ENCODE measurements around the gene PLAAT3. TPM values are rescaled to one million over a fixed set of nuclear protein-coding genes. Genes with fewer than 3 reads are reported as not detected.
A peak's percentile ranks its signal among the peaks of the same experiment; 100 is the strongest.

Gene PLAAT3
- total and polyA plus RNA-seq, 2 donors from 2014 or later: 88.2 to 262 TPM

GRCh38 chr11:63574856-63575602, 39.2 kb downstream of the PLAAT3 start:
- no peak for FAIRE-seq
- H3K4me3 ChIP-seq (ENCODE audit: low read length in 3 of 3): peak overlapping the region in 2 of 3 donors; percentile 32 to 33
- TF ChIP-seq, protein P1, sequence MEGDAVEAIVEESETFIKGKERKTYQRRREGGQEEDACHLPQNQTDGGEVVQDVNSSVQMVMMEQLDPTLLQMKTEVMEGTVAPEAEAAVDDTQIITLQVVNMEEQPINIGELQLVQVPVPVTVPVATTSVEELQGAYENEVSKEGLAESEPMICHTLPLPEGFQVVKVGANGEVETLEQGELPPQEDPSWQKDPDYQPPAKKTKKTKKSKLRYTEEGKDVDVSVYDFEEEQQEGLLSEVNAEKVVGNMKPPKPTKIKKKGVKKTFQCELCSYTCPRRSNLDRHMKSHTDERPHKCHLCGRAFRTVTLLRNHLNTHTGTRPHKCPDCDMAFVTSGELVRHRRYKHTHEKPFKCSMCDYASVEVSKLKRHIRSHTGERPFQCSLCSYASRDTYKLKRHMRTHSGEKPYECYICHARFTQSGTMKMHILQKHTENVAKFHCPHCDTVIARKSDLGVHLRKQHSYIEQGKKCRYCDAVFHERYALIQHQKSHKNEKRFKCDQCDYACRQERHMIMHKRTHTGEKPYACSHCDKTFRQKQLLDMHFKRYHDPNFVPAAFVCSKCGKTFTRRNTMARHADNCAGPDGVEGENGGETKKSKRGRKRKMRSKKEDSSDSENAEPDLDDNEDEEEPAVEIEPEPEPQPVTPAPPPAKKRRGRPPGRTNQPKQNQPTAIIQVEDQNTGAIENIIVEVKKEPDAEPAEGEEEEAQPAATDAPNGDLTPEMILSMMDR (IDR thresholded peaks at IDR 0.05; ENCODE audit: borderline replicate concordance, extremely low read depth, insufficient read depth): no peak
- peak overlapping the region; percentile 15 to 68 for H3K27ac ChIP-seq (ENCODE audit: low read depth in 2 of 2, low read length in 2 of 2)
- intact Hi-C loops (cut with DNase I): no loop called here
- no peaks in the 10 kb centered on the region for H3K36me3 ChIP-seq (ENCODE audit: control insufficient read depth in 2 of 3, insufficient read depth in 3 of 3, low read length in 3 of 3)
- H3K27me3 ChIP-seq (ENCODE audit: control insufficient read depth, insufficient read depth, low read length): no peaks in the 10 kb centered on the region
- H3K4me1 ChIP-seq (ENCODE audit: control insufficient read depth in 2 of 3, insufficient read depth in 2 of 3, low read depth in 1 of 3, low read length in 3 of 3): peaks cover 3 to 12% (median 12%) of the 10 kb centered on the region in 3 donors
- peaks cover 0 to 3% (median 2%) of the 10 kb centered on the region in 3 donors for H3K9me3 ChIP-seq (ENCODE audit: control insufficient read depth in 2 of 3, insufficient read depth in 1 of 3, low read length in 3 of 3)
- H3K9ac ChIP-seq (ENCODE audit: low read length in 3 of 3): no peak overlapping the region
- peak in 1 of 5 donors; percentile 47 for DNase-seq

DNA sequence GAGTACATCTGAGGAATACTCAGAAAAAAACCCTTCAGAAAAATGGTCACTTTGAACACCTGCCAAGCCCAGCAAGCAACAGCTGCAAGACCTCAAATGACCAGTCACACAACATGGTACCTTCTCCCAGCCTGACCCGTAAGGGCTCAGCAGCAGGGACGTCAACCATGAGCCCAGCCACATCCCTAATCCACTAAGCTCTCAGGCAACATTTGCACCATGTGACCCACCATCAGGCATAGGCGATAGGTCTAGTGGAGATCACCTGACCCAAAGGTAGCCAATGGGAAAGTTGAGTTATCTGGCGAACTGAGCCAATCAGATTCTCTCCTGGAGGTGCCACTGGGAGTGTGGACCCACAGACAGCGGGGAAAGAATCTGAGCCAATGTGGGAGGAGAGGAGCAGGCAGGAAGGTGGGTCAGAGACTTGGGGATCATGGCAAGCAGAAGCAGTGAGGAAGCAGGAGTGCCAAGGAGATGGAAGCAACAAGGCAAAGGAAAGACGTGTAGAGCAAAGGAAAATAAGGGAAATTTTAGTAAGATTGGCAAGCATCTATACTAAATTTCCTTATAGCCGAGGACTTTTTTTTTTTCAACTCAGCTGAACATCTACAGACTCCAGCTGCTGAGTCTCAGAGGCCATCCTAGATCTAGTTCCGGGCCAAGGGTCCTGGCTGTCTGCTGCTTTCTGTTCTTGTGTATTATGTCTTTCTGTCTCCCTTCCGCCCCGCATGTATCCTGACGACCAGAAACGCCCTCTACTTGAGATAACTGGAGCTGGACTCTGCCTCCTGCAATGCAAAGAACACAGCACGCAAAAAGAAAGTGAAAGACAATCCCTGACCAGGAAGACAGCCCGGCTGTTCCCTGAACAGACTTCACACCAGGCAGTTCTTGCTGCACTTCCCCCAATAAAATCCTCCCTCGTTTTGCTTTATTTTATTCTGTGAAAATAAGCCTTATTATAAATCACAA, 40.1 kb downstream of the PLAAT3 start:
- Histone ChIP-seq H3K36me3 (ENCODE audit: control insufficient read depth in 2 of 3, insufficient read depth in 3 of 3, low read length in 3 of 3) (no peaks in the 10 kb centered on the region), H3K4me1 (ENCODE audit: control insufficient read depth in 2 of 3, insufficient read depth in 2 of 3, low read depth in 1 of 3, low read length in 3 of 3) (peaks cover 3 to 12% (median 12%) of the 10 kb centered on the region in 3 donors), H3K9me3 (ENCODE audit: control insufficient read depth in 2 of 3, insufficient read depth in 1 of 3, low read length in 3 of 3) (no peaks in the 10 kb centered on the region), H3K4me3 (ENCODE audit: low read length in 3 of 3) (peak overlapping the region; percentile 32 to 33 (median 33)), H3K9ac (ENCODE audit: low read length in 3 of 3) (no peak overlapping the region), H3K27ac (ENCODE audit: low read depth in 2 of 2, low read length in 2 of 2) (peak overlapping the region; percentile 10 to 68), H3K27me3 (ENCODE audit: control insufficient read depth, insufficient read depth, low read length) (no peaks in the 10 kb centered on the region)
- intact Hi-C loops (cut with DNase I): no loop called here
- no peak for FAIRE-seq
- TF ChIP-seq, protein P1 (IDR thresholded peaks at IDR 0.05; ENCODE audit: borderline replicate concordance, extremely low read depth, insufficient read depth): no peak
- DNase-seq: peak in 4 of 5 donors; percentile 54 to 90 (median 70)

DNA sequence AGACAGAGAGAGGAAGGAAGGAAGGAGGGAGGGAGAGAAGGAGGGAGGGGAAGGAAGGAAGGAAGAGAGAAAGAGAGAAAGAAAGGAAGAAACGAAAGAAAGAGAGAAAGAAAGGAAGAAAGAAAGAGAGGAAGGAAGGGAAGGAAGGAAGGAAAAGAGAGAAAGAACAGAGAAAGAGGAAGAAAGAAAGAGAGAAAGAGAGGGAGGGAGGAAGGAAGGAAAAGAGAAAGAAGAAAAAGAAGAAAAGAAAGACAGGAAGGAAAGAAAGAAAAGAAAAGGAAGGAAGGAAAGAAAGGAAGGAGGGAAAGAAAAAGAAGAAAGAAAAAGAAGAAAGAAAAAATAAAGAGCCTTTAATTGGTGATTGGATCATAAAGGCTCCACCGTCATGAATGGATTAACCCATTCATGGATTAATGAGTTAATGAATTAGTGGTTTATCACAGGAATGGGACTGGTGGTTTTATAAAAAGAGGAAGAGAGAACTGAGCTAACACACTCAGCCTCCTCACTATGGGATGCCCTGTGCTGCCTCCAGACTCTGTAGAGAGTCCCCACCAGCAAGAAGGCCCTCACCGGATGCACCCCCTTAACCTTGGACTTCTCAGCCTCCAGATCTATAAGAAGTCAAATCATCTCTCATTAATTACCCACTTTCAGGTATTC, 42.1 kb downstream of the PLAAT3 start:
- no peak overlapping the region for H3K4me3 ChIP-seq (ENCODE audit: low read length in 3 of 3)
- intact Hi-C loops (cut with DNase I): no loop called here

More for the DNA sequence above, 42.1 kb downstream of the PLAAT3 start:
- H3K27ac ChIP-seq (ENCODE audit: low read depth in 2 of 2, low read length in 2 of 2): no peak overlapping the region
- H3K9ac ChIP-seq (ENCODE audit: low read length in 3 of 3): no peak overlapping the region
- TF ChIP-seq, protein P1 (IDR thresholded peaks at IDR 0.05; ENCODE audit: borderline replicate concordance, extremely low read depth, insufficient read depth): no peak
- no peaks in the 10 kb centered on the region for H3K27me3 ChIP-seq (ENCODE audit: control insufficient read depth, insufficient read depth, low read length)
- H3K4me1 ChIP-seq (ENCODE audit: control insufficient read depth in 2 of 3, insufficient read depth in 2 of 3, low read depth in 1 of 3, low read length in 3 of 3): peaks cover 3 to 14% (median 12%) of the 10 kb centered on the region in 3 donors
- no peak for FAIRE-seq
- no peaks in the 10 kb centered on the region for H3K36me3 ChIP-seq (ENCODE audit: control insufficient read depth in 2 of 3, insufficient read depth in 3 of 3, low read length in 3 of 3)
- H3K9me3 ChIP-seq (ENCODE audit: control insufficient read depth in 2 of 3, insufficient read depth in 1 of 3, low read length in 3 of 3): no peaks in the 10 kb centered on the region
- DNase-seq: no peak
